Omental fat pad (tissue), 4 donors: Measurements from ENCODE around the gene MLPH. TPM values are rescaled to one million over a fixed set of nuclear protein-coding genes. Genes with fewer than 3 reads are reported as not detected.

Experiments used
- ATAC-seq: fragments of 150-250 bp; one replicate; pipeline ENCODE4 v1.9.1; 2016; ENCODE audit warnings: mild to moderate bottlenecking, moderate library complexity; ENCODE audit not compliant: low FRiP score
- DNase-seq: peaks from one replicate; pipeline ENCODE4 v3.0.0-alpha.2; 2019; ENCODE audit warnings: low spot score
- CTCF ChIP-seq, 3 donors: fragments of 450-650 bp; IDR thresholded peaks; one replicate each; pipeline ENCODE4 v1.5.1; 2016 to 2017; ENCODE audit warnings: antibody characterized with exemption in 3 of 3, mild to moderate bottlenecking in 3 of 3, moderate library complexity in 2 of 3
- total RNA-seq, 4 donors: library from RNA; depleted of rRNA; stranded (reverse); fragments of >200 nt; gene quantifications; one replicate each; pipeline ENCODE4 v1.1.0, GENCODE V29; 2016

The MLPH gene
- total RNA-seq, 4 donors from 2014 or later, result 3.8 to 23.6 (median 6.4) TPM

DNA sequence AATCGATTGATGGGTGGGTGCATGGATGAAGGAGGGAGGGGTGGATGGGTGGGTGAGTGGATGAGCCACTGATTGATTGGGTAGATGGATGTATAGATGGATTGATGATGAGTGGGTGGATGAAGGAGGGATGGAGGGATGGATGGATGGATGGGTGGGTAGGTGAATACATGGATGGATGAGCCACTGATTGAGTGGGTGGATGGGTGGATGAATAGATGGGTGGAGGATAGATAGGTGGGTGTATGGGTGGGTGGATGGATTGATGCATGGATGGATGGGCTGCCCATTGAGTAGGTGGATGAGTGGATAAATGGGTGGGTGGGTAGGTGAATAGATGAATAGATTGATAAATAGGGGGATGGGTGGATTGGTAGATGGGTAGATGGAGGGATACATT is 30.9 kb downstream of the MLPH start:
- ATAC-seq (no peak), DNase-seq (no peak)
- no peak for TF ChIP-seq CTCF (IDR thresholded peaks at IDR 0.05)

GRCh38 chr2:237519506-237520245 is 32.6 kb downstream of the MLPH start:
- ATAC-seq (no peak), DNase-seq (no peak)
- TF ChIP-seq CTCF (IDR thresholded peaks at IDR 0.05), result no peak

DNA sequence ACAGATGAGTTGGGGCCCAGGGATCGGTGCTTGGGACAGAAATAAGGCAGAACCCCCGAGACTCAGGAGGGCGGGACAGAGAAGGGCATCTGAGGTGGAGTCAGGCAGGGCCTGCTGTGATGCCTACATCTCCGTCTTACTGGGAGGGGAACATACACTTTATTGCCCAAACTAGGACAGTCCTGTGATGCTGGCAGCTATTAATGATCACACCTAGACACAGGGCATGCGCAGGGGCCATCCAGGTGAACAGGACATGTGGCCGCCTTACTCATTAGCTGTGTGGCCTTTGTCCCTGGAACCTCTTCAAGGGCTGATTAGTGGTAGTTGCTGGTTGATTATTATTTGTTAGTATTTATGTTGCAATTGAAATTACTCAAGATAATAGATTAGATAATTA is 33.2 kb downstream of the MLPH start:
- DNase-seq (no peak), ATAC-seq (no peak)
- TF ChIP-seq CTCF (IDR thresholded peaks at IDR 0.05), result no peak

DNA sequence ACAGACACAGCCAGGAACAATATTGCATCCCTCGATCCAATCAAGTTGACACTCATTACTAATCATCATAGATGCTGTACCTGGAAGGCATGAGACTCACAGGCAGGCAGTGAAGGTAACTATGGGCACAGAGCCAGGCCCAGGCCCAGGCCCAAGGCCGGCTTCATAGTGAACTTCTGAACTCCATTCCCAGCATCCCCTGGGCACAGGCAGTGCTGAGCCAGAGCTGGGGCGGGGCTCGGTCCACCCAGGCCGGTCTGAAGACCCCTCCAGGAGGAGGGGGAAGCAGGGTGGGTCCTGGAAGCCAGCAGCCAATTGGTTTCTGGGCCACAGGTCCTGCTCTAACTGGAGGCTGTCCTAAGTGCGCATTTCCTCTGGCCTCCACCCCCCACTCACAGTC is 37.6 kb downstream of the MLPH start:
- DNase-seq (no peak), ATAC-seq (no peak)
- TF ChIP-seq CTCF (IDR thresholded peaks at IDR 0.05), result no peak

- TF ChIP-seq CTCF (IDR thresholded peaks at IDR 0.05), result no peak
- DNase-seq (no peak), ATAC-seq (no peak)
These were observed 38.6 kb downstream of the MLPH start for GRCh38 chr2:237525559-237526157.

DNA sequence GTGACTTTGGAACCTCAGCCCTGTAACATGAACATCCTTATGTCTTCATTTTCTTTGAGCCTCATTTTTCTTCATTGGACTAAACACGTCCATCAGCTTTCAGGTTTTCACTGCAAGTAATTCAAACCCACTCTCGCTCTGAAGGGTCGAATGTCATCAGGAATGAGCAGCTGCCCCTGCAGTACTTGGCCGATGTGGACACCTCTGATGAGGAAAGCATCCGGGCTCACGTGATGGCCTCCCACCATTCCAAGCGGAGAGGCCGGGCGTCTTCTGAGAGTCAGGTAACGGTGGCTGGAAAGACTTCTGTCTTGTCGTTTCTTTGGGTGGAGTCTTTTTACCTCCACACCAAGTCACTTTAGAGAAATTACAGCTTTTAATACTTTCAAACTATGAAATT is 40.2 kb downstream of the MLPH start:
- no peak for TF ChIP-seq CTCF (IDR thresholded peaks at IDR 0.05)
- ATAC-seq (no peak), DNase-seq (no peak)

DNA sequence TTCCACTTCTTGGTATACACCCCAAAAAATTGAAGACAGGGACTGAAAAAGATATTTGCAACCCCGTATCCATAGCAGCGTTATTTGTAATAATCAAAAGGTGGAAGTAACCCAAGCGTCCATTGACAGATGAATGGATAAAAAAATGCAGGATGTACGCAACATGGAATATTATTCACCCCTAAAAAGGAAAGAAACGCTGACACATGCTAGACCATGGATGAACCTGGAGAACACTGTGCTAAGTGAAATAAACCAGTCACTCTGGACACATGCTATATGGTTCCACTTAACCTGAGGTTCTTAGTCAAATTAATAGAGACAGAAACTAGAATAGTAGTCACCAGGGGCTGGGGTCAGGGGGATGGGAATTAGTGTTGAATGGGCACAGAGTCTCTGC is 40.7 kb downstream of the MLPH start:
- TF ChIP-seq CTCF (IDR thresholded peaks at IDR 0.05), result no peak
- ATAC-seq (no peak), DNase-seq (no peak)
